Coronary artery (tissue), 2 donors: ENCODE measurements around the gene NSD1.

Experiments
- DNase-seq: peaks from one replicate; pipeline ENCODE4 v3.0.0-alpha.2; 2017; ENCODE audit warnings: low spot score
- H3K27ac ChIP-seq, 2 donors: fragments of 200-600 bp; sonication (generic); one replicate each; pipeline ENCODE4 v1.5.1; 2016 to 2019
- H3K4me3 ChIP-seq: fragments of 200-600 bp; sonication (generic); 2 replicates; pipeline ENCODE4 v1.5.1; 2016; ENCODE audit warnings: mild to moderate bottlenecking, moderate library complexity
- CTCF ChIP-seq: fragments of 200-600 bp; sonication (generic); IDR thresholded peaks from one replicate; pipeline ENCODE4 v1.5.1; 2019; ENCODE audit warnings: antibody characterized with exemption

Gene NSD1

GRCh38 chr5:177317959-177318377 lies 184.4 kb downstream of the NSD1 start:
- Histone ChIP-seq H3K4me3 (no peak overlapping the region), H3K27ac (no peak overlapping the region)
- no peak for DNase-seq
- peak; percentile 57 for TF ChIP-seq CTCF

GRCh38 chr5:177319913-177320588 lies 186.5 kb downstream of the NSD1 start:
- TF ChIP-seq CTCF, result no peak
- DNase-seq, result no peak

GRCh38 chr5:177320879-177321278 lies 187.3 kb downstream of the NSD1 start:
- no peak for DNase-seq
- H3K4me3 ChIP-seq, result no peak overlapping the region
- H3K27ac ChIP-seq, result no peak overlapping the region
- TF ChIP-seq CTCF, result no peak

More at GRCh38 chr5:177319913-177320588, 186.5 kb downstream of the NSD1 start:
- no peak overlapping the region for H3K27ac ChIP-seq
- H3K4me3 ChIP-seq, result no peak overlapping the region

GRCh38 chr5:177325868-177326381 lies 192.4 kb downstream of the NSD1 start:
- no peak overlapping the region for H3K4me3 ChIP-seq
- no peak overlapping the region for H3K27ac ChIP-seq
- TF ChIP-seq CTCF, result no peak
- no peak for DNase-seq

- no peak overlapping the region for H3K4me3 ChIP-seq
- H3K27ac ChIP-seq, result peak overlapping the region in 1 of 2 donors; percentile 63
- DNase-seq, result no peak
- no peak for TF ChIP-seq CTCF
Observed at GRCh38 chr5:177327539-177328522, 194.3 kb downstream of the NSD1 start.

- H3K4me3 ChIP-seq, result no peak overlapping the region
- no peak overlapping the region for H3K27ac ChIP-seq
- no peak for DNase-seq
- TF ChIP-seq CTCF, result no peak
Observed at GRCh38 chr5:177328545-177329231, 195.1 kb downstream of the NSD1 start.
